GM04504 (cell line): ENCODE results near the gene CNTNAP2.
"Not testable (repeated sequence)": the region's sequence is repeated elsewhere in the genome, so short reads cannot be mapped to it uniquely, and the experiment has no call there.

Experiments
- DNase-seq: peaks from one replicate; pipeline ENCODE4 v3.0.0-alpha.2; 2012; ENCODE audit warnings: low read depth

Gene CNTNAP2

DNA sequence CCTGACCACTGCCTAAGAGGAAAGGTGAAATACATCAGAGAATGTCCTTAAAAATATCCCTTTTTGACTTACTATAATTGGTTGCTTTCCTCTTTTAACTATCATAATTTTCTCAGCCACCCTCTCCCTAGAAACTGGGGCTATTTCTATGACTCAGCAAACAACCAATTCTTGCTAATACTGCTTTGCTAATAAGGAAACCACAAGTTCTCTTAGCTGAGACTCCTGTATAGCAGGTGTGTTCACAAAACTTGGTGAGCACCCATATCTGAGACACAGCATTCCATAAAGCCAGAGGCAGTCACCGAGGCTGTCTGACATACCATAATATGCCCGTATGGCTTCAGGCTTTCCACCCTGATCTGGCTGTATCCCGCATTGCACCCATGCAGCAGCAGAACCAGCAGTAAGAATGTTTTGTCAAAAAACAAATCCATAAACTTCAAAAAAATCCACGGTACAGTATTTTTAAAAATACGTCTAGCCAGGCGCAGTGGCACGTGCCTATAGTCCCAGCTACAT lies 2282.3 kb downstream of the CNTNAP2 start:
- DNase-seq: no peak

- DNase-seq: no peak
Measured at GRCh38 chr7:148400101-148400500, 2283.5 kb downstream of the CNTNAP2 start.

DNA sequence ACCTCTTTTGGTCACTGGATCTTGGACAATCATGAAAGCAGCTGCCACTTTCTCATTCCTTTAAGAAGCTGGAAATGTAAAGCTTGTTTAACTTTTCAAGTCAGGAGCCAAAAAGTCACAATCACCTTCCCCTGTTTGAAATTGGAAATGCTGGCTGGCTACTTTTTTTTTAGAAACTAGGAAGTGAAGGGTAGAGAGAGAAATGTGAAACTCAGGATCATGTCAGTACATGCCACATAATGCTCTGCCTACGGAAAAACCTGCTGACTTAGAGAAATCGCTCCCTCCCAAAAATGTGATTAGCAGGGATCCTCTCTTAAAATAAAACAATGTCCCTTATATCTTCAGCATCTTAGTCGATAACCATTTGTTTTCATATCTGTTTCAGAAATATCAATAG lies 2285.6 kb downstream of the CNTNAP2 start:
- DNase-seq: no peak

DNA sequence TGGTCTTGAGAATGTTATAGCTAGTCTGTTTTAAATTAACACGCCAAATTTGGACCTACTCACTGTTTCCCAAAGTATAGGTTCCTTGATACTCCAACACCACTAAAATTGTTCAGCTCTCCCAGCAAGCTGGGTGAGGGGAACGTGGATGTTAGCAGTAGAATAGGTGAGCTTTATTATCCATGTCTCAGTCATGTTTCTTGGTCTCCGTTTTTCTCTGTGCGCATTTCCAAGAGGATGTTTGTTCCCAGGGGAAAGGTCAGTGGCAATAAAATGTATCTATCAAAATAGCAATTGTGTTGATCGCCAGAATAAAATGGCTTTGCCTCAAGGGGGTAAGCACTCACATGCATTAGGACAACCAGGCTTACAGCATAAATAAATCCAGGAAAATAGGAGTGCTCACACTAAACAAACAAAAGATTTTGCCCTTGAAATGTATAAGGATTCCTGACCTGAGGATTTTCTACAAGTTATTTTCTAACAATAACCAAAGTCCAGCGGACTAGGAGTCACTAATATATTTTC lies 2286.9 kb downstream of the CNTNAP2 start:
- DNase-seq: no peak

DNA sequence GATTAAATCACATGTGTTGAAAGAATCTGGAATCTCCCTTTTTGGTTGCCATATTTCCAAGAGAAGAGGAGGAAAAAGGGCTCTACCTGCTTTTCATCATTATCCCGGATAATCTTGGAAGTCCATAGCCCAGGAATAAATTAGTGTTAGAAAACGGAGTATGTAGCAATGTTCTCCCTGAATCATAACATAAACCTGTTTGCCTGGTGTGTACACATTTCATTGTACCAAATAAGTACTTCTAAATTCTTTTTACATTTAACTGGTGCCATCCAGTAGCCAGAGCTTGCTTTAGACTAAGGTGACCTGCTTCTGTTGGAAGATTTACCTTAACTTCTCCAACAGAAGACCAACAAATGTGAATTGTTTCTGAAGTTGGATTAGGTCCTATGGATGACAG lies 2291.7 kb downstream of the CNTNAP2 start:
- DNase-seq: no peak

- DNase-seq: no peak
Measured at GRCh38 chr7:148410905-148411304, 2294.3 kb downstream of the CNTNAP2 start.

DNA sequence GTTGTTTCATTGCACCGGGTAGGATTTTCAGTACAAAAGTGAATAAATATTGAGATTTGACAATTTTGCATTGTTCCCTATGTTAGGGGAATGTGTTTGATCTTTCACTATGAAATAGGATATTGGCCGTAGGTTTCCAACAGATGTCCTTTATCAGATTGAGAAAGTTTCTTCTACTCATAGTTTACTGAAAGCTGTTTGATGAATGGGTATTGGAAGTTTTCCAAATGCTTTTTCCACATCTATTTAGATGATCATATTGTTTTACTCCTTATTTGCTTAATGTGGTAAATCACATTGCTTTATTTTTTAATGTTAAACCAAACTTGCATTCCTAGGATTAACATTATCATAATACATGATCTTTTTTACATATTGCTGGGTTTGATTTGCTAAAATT lies 2296.1 kb downstream of the CNTNAP2 start:
- no peak for DNase-seq

DNA sequence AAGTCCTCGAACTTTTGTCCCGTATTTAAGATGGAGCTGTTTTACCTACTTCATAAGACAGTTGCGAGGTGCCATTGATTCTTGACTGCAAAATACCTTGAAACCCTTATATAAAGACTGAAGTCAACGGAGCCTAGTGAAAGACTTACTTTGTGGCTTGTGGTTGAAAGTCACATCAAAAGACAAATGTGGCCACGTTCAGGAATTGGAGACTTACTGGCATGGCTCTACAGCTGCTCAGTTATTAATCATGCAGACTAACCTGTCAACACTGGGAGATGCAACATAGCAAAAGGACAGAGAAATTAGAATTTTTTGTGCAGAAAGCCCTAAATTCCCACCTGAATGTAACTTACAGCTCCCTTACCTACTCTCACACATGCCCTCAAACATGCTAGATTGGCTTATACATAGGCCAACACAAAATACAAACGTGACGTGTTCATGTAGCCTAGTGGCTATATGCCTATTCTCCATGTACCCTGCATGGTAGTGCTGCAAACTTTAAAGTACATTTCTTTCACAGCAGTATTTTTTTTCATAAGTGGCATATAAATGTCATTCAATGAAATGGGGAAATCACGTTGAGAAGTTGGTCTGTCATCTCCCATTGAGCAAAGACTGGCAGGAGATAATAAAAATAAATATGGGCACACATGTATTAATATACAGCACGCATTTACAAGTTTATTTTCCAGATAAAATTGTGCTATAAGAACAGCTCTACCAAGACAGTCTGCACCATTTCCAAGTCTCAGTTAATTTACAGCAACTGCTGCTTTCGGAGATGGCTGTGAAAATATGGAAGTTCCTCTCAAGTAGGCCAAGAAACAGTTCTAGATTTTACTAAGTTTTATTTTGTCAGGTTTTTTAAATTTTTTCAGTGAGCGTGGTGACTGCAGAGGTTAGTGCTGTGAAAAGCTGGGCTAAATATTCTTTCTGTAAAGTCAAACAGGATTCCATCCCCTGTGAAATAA lies 2303.5 kb downstream of the CNTNAP2 start:
- no peak for DNase-seq

DNA sequence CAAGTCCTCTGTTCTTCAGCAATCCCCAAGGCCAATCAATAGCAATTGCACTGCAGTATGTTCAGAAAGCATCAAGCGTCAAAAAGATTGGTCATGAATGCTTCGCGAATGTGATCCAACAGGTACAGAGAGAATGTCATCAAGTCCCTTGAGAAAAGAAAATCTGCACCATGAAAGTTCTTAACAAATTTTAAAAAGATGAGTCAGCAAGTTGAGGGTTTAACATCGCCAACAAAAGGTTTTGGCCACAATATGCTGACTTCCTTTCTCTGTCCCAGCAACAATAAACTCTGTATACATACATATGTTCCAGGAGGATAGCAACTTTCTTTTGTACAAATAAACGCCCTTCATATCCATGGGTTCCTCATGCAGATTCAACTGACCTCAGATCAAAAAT lies 2305.4 kb downstream of the CNTNAP2 start:
- no peak for DNase-seq

DNA sequence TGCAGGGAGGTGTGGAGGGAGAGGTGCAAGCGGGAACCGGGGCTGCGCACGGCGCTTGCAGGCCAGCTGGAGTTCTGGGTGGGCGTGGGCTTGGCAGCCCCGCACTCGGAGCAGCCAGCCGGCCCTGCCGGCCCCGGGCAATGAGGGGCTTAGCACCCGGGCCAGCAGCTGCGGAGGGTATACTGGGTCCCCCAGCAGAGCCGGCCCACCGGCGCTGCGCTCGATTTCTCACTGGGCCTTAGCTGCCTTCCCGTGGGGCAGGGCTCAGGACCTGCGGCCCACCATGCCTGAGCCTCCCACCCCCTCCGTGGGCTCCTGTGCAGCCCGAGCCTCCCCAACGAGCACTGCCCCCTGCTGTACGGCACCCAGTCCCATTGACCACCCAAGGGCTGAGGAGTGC lies 2309.8 kb downstream of the CNTNAP2 start:
- not testable (repeated sequence) for DNase-seq

GRCh38 chr7:148430690-148431089 lies 2314.1 kb downstream of the CNTNAP2 start:
- not testable (repeated sequence) for DNase-seq

GRCh38 chr7:148433521-148434180 lies 2317.1 kb downstream of the CNTNAP2 start:
- no peak for DNase-seq

GRCh38 chr7:148434181-148434757 lies 2317.7 kb downstream of the CNTNAP2 start:
- DNase-seq: no peak

- no peak for DNase-seq
Measured at GRCh38 chr7:148434887-148435286, 2318.3 kb downstream of the CNTNAP2 start.

GRCh38 chr7:148435715-148436114 lies 2319.1 kb downstream of the CNTNAP2 start:
- no peak for DNase-seq

GRCh38 chr7:148436135-148436534 lies 2319.5 kb downstream of the CNTNAP2 start:
- DNase-seq: no peak

DNA sequence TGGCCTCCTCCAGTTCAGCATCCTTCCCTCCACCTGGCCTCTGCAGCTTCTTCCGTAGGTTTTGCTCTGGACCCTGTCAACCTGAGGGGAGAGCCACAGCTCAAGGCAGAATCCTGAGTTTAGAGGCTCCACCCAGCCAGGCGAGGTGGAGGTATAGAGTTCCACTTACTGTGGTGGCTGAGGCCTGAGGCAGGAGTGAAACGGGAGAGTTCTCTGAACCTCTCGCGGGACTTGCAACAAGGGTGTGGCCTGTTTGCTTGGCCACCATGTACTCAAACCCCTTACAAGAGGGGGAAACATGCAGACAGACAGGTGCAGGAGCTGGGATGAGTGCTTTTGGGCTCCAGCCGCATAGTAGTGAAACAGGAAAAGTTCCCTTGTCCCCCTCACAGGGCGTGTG lies 2320.0 kb downstream of the CNTNAP2 start:
- no peak for DNase-seq

DNA sequence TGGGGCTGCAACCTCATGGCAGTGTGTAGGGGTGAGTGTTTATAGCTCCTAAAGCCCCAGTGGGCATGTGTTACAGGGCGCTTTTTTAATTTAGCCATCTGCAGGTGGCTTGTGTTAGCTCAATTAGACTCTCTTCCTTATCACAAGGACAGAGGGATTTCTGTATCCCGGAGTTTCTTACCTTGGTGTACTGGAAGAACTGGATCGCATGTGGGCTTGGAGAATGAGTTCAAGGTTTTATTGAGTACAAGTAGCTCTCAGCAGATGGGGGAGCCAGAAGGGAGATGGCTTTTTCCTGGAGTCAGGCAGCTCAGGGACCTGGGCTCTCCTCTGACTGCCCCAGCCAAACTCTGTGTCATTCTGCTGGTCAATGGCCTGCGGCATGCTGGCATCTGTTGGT lies 2320.4 kb downstream of the CNTNAP2 start:
- no peak for DNase-seq

GRCh38 chr7:148442141-148442655 lies 2325.6 kb downstream of the CNTNAP2 start:
- no peak for DNase-seq

DNA sequence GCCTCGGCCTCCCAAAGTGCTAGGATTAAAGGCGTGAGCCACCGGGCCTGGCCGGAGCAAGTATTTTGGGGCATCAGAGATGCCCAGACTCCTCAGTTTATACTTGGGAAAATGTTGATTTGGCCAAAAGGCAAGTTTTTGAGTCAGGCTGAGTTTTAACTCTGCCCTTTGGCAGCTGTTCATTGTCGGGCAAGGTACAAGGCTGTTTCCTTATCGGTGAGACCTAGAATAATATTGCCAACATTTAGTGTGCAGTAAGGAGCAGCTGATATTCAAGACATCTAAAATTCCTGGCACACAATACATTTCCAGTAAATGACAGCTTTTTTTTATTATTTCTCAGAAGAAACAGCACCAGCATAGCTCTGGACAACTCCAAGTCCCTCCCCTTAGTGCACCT lies 2326.3 kb downstream of the CNTNAP2 start:
- no peak for DNase-seq

DNA sequence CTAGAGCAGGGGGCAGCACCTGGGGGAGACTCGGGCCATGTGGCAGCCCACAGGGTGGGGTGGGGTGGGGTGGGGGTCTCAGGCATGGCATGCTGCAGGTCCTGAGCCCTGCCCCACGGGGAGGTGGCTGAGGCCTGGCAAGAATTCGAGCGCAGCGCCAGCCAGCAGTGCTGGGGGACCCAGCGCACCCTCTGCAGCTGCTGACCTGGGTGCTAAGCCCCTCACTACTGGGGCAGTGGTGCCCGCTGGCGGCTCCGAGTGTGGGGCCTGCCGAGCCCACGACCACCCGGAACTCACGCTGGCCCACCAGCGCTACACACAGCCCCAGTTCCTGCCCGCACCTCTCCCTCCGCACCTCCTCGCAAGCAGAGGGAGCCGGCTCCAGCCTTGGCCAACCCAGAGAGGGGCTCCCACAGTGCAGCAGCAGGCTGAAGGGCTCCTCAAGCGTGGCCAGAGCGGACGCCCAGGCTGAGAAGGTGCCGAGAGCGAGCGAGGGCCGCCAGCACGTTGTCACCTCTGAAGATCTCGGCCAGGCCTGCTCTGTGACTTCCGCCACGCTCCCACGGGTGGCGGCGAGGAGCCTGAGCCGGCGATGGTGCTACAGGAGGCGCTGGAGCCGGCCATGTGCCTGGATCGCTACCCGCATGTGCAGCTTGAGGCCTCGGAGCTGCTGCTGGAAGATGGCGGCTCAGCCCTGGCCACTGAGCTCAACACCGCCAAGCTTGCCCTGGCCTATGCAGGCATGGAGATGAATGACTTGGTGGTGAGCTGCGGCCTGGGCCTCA lies 2328.9 kb downstream of the CNTNAP2 start:
- no peak for DNase-seq
